ENCODE measurements around the gene ISG20L2. TPM values are rescaled to one million over a fixed set of nuclear protein-coding genes. Genes with fewer than 3 reads are reported as not detected.

ISG20L2 gene
- total and polyA plus RNA-seq, 2 donors: 12.5 to 22.8 TPM

DNA sequence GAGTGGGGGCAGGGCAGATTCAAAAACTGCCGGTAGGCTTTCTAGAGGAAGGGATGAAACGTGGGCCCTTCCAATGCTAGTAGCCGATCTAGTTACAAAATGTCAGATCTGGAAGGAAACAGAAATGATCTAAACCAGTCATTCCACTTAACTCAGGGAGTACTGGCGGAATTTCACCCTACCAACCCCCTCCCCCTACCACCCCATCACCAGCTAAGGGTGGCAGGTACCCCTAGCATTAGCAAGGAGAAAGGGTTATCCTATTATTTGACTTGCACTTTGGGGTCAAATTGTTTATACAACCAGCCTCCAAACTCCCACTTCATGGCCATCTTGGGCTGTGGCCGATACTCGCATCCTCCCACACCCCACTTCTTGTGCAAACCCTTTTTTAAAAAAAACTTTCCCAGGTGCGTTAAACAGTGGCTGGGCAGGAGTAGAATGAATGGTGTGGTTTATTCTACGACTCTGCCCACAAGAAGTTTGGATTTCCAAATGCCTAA, 13.0 kb upstream of the ISG20L2 start:
- no peaks in the 10 kb centered on the region for H3K36me3 ChIP-seq (ENCODE audit: insufficient read depth)

DNA sequence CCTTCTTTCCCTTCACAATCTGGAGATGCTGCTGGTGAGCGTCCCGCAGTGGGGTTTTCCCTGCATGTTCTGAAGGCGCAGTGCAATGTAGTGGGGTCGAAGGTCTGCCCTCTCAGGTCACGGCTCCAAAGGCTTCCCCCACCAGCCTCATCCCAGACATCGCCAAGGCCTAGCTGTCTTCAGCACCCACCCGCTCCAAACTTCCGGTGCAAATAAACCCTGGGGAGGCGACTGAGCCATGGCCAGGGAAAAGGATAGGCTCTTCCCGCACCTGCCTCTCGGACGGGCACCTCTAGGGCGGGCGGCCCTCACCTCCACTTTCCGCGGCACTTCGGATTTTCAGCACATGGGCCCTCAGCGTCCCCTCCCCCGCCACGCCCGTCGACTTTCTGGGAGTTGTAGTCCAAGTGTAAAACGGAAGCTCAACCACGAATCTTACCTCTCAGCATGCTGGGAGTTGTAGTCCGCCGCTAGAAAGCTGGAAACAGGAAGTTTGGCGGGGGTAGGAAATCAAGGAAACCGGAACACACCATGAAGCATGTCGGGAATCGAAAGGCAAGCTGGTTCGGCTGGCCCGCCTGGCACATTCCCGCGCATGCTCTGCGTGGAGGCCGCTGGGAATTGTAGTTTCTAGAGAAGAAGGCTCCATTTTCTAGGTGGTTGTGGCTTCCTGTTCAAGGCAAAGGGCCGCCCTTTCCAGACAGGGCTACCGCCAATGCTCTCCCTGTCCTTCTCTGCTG, 12.3 kb upstream of the ISG20L2 start, which contains the start of gene MRPL24:
TSS of gene MRPL24 (minus strand) at position 348 of the 740 bp plus-strand sequence. CDS start 2,384 bp downstream, outside the sequence.
- Histone ChIP-seq H3K4me3 (ENCODE audit: low read depth, low read length) (peak within 1 kb of the TSS; percentile 58), H3K4me1 (ENCODE audit: insufficient read depth) (no peaks in the 10 kb centered on the region), H3K27ac (ENCODE audit: low read depth) (peak within 1 kb of the TSS; percentile 46), H3K36me3 (ENCODE audit: insufficient read depth) (no peaks in the 10 kb centered on the region)
- under 1% methylated on average over 38 of the region's 38 CpGs for WGBS
- DNase-seq (ENCODE audit: extremely low spot score): peak; percentile 99

More for the DNA sequence above, 13.0 kb upstream of the ISG20L2 start:
- Histone ChIP-seq H3K4me1 (ENCODE audit: insufficient read depth) (no peaks in the 10 kb centered on the region), H3K4me3 (ENCODE audit: low read depth, low read length) (peak overlapping the region; percentile 13), H3K27ac (ENCODE audit: low read depth) (peak overlapping the region; percentile 46)
- WGBS: 53% methylated on average over 8 of the region's 8 CpGs
- DNase-seq (ENCODE audit: extremely low spot score): no peak

DNA sequence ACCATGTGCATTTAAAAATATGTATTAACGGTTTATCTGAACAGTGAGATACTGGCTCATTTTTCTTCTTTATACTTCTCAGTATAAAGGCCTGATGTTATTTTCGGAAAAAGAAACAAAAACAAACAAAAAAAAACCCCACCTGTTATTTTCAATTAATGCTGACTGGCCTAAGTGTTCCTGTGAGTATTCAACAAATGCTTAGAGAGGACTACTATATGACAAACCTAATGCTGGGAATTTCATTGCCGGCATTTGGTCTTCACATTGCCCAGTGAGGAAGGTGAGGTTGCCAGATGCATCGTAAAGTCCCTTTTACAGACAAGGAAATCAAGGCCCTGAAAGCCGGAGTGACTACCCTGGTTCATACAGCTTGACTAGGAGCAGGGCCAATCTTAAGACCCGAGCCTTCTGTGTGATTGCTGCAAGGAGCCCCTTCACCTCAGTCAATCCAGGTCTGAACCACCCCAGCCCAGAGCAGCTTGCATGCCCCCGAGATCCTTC, 11.7 kb upstream of the ISG20L2 start:
- WGBS: 20% methylated on average over 7 of the region's 7 CpGs
- Histone ChIP-seq H3K27ac (ENCODE audit: low read depth) (no peak overlapping the region), H3K4me1 (ENCODE audit: insufficient read depth) (no peaks in the 10 kb centered on the region), H3K36me3 (ENCODE audit: insufficient read depth) (no peaks in the 10 kb centered on the region), H3K4me3 (ENCODE audit: low read depth, low read length) (peak overlapping the region; percentile 58)
- DNase-seq (ENCODE audit: extremely low spot score): no peak

DNA sequence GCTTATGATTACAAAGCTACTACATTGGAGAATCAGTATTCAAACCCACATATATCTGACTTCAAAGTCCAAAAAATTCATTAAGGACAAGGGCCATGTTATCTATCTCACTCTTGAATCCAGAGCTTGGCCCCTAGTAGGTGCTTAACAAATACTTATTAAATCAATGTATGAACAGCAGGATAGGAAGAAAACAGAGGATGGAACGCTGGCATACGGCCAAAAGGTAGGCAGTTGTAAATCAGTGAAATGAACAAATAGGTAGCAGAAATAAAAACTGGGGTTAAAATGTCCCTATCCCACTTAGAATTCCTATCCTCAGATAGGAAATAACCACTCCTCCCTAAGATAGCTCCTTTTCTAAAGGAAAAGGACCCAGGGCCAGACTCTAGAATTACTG, 10.3 kb upstream of the ISG20L2 start:
- no peaks in the 10 kb centered on the region for H3K36me3 ChIP-seq (ENCODE audit: insufficient read depth)

DNA sequence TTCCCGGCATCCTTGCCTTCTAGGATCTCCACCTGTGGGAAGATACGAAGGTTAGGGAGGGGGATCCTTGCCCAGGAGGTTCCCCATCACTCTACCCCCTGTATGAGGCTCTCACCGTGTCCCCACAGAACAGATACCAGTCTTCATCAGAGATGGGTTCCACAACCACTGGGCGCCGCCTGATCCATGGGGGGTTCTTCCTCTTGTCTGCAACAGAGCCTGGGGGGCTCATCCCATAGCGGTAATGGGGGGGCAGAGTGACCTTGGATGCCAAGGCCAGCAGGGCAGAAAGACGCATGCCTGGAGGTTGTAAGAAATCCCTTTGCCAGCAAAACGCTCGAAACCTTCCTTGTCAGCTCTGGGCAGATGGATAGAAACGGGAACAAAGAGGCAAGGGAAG, 9.8 kb upstream of the ISG20L2 start:
- DNase-seq (ENCODE audit: extremely low spot score): no peak
- no peaks in the 10 kb centered on the region for H3K36me3 ChIP-seq (ENCODE audit: insufficient read depth)

More for the DNA sequence above, 10.3 kb upstream of the ISG20L2 start:
- H3K4me3 ChIP-seq (ENCODE audit: low read depth, low read length): no peak overlapping the region
- H3K27ac ChIP-seq (ENCODE audit: low read depth): no peak overlapping the region
- 86% methylated on average over 2 of the region's 2 CpGs for WGBS
- DNase-seq (ENCODE audit: extremely low spot score): no peak
- no peaks in the 10 kb centered on the region for H3K4me1 ChIP-seq (ENCODE audit: insufficient read depth)

DNA sequence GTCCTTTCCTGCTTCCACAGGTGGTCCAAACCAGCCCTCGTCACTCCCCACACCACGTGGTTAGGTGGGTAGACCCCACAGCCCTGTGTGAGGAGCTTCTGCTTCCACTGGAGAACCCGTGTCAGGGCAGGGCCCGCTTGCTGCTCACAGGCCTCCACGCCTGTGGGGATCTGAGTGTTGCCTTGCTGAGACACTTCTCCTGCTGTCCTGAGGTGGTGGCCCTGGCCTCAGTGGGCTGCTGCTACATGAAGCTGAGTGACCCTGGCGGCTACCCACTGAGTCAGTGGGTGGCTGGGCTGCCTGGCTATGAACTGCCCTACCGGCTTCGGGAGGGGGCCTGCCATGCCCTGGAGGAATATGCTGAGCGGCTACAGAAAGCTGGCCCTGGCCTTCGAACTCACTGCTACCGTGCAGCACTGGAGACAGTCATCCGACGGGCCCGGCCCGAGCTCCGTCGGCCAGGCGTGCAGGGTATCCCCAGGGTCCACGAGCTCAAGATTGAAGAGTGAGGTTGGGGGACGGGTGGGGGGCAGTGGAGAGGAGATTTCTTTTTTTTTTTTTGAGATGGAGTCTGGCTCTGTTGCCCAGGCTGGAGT, 5.5 kb upstream of the ISG20L2 start:
- Histone ChIP-seq H3K4me3 (ENCODE audit: low read depth, low read length) (no peak overlapping the region), H3K27ac (ENCODE audit: low read depth) (no peak overlapping the region), H3K36me3 (ENCODE audit: insufficient read depth) (no peaks in the 10 kb centered on the region), H3K4me1 (ENCODE audit: insufficient read depth) (no peaks in the 10 kb centered on the region)
- DNase-seq (ENCODE audit: extremely low spot score): no peak
- WGBS: 93% methylated on average over 20 of the region's 20 CpGs

More for the DNA sequence above, 9.8 kb upstream of the ISG20L2 start:
- Histone ChIP-seq H3K27ac (ENCODE audit: low read depth) (no peak overlapping the region), H3K4me1 (ENCODE audit: insufficient read depth) (no peaks in the 10 kb centered on the region), H3K4me3 (ENCODE audit: low read depth, low read length) (no peak overlapping the region)
- 89% methylated on average over 10 of the region's 10 CpGs for WGBS

DNA sequence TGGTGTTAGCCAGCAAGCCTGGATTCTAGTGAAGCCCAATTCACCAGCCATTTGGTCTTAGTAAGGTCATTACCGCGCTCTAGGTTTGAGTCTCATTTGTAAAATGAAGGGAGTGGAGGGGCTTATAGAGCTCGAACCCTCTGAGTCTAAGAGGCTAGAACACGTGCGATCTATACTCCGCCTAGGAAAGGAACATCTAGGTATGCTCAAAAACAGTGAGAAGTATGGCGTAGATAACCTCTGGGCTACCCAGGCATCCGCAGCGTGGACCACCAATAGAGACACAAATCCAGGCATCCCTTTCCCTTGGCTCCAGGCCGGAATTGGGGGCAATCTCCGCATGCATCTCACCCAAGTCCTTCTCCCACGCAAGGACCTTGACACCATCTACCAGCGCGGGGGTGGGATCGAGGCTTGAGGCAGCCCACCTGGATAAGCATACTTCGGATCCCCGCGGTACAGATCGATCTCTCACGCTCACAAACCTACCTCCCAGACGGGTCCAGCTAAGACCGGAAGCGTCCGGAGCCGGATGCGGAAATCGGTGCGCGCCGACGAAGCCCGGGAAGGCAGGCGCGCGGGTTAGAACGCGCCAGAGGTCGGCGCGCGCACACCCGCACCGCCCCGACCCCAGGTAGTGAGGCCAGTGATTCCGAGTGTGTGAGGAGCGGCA, 504 bp downstream of the ISG20L2 start, which contains the start of gene METTL25B:
TSS of gene METTL25B (plus strand) at position 544 of the 673 bp plus-strand sequence. CDS start 636 bp downstream, outside the sequence.
- Histone ChIP-seq H3K4me1 (ENCODE audit: insufficient read depth) (peaks cover 4% of the 10 kb centered on the region), H3K36me3 (ENCODE audit: insufficient read depth) (peaks cover 2% of the 10 kb centered on the region), H3K4me3 (ENCODE audit: low read depth, low read length) (peak within 1 kb of the TSS; percentile 59), H3K27ac (ENCODE audit: low read depth) (peak within 1 kb of the TSS; percentile 94)
- no peak for DNase-seq (ENCODE audit: extremely low spot score)
- WGBS: under 1% methylated on average over 46 of the region's 46 CpGs

DNA sequence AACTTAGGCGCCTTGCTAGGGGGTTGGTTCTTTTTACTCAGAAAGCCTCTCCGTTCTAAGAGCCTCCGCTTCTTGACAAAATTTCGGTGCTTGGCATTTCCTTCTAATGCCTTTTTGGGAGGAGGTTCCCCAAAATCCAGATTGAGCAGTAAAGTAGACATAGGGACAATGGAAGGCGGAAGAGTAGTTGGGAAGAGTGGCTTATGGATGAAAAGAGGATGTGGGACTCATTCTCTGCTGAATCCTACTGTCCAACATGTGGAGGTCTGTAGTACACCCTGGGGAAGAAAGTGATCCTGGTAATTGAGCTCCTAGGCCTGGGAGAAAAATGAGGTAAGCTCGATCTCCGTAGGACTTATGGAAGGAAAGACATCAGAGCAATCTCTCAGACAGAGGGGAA, 1.1 kb downstream of the ISG20L2 start:
- no peak overlapping the region for H3K27ac ChIP-seq (ENCODE audit: low read depth)
- WGBS: 54% methylated on average over 7 of the region's 7 CpGs
- peaks cover 4% of the 10 kb centered on the region for H3K4me1 ChIP-seq (ENCODE audit: insufficient read depth)
- no peak for DNase-seq (ENCODE audit: extremely low spot score)
- peak overlapping the region; percentile 59 for H3K4me3 ChIP-seq (ENCODE audit: low read depth, low read length)
- H3K36me3 ChIP-seq (ENCODE audit: insufficient read depth): peaks cover 2% of the 10 kb centered on the region

DNA sequence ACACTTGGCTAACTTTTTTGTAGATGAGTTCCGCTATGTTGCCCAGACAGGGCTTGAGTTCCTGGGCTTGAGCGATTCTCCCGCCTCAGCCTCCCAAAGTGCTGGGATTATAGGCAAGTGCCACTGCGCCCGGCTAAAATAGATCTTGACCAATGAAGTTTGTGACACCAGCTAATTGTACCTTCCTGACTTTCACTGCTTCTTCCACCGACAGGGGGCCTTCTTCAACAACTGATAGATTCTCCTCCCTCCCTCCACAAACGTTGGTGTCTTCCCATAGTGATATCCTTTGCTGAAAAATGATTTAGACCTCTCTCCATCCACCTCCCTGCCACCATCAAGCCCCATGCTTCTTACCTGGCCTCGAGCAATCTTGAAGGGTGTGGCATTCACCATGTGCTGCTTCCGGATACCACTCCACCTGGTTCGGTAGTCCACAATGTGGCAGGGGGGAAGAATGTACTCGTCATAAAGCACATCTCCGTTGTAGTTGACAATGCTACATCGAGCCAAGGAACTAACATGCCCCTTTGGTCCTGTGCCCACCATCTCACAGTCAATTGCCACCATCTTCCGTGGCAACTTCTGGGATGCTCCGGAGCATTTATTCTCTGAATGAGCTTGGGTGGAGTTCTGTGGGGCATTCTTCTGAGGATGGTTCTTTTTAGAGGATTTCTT, 1.9 kb downstream of the ISG20L2 start:
- DNase-seq (ENCODE audit: extremely low spot score): no peak
- Histone ChIP-seq H3K36me3 (ENCODE audit: insufficient read depth) (peaks cover 2% of the 10 kb centered on the region), H3K27ac (ENCODE audit: low read depth) (no peak overlapping the region), H3K4me3 (ENCODE audit: low read depth, low read length) (no peak overlapping the region), H3K4me1 (ENCODE audit: insufficient read depth) (peaks cover 4% of the 10 kb centered on the region)
- 50% methylated on average over 15 of the region's 15 CpGs for WGBS

DNA sequence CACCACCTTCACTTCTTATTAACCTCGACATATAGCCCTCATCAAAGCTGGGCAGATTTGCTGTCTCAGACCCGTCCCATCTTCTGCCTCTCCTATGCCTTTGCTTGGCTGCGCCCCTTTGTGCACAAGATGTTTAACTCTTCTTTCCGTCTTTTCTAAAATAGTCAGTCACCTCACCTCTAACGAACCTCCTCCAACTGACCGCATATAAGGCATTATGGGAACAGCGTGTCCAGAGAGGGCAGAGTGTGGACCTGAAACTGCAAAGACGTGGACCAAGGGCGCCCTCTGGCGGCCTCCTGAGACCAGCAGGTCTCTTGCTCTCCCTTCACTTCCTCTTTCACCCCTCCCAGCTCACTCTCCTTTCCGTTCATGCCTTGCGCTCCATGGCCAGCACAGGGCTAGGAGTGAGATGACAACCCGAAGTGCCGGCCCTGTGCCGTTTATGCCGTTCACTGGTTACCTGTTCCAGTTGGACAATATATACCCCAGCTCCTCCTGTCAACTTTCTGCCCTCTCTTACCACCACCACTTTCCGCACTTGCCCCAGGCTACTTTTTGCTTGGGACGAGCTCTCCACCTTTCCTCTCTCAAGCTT, 2.8 kb downstream of the ISG20L2 start:
- WGBS: 11% methylated on average over 18 of the region's 18 CpGs
- DNase-seq (ENCODE audit: extremely low spot score): no peak
- H3K27ac ChIP-seq (ENCODE audit: low read depth): no peak overlapping the region

DNA sequence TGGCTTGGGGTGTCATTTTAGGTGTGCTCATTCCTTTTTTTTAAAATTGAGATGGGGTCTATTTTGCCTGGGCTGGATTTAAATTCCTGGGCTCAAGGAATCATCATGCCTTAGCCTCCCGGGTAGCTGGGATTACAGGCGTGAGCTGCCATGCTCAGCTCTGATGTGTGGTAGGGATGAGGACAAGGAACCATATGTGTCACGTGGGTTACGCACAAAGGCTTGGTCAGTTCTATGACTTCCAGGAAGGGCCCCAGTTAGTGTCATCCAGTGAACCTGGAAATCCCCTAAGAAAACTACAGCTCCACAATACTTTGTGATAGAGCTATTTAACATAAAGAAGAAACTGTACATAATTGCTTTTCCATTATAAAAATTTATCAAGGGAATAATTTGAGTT, 7.0 kb downstream of the ISG20L2 start:
- Histone ChIP-seq H3K36me3 (ENCODE audit: insufficient read depth) (peaks cover 2% of the 10 kb centered on the region), H3K4me1 (ENCODE audit: insufficient read depth) (no peaks in the 10 kb centered on the region), H3K4me3 (ENCODE audit: low read depth, low read length) (no peak overlapping the region), H3K27ac (ENCODE audit: low read depth) (no peak overlapping the region)
- DNase-seq (ENCODE audit: extremely low spot score): no peak
- 84% methylated on average over 4 of the region's 4 CpGs for WGBS

More for the DNA sequence above, 2.8 kb downstream of the ISG20L2 start:
- Histone ChIP-seq H3K4me1 (ENCODE audit: insufficient read depth) (peaks cover 4% of the 10 kb centered on the region), H3K36me3 (ENCODE audit: insufficient read depth) (peaks cover 2% of the 10 kb centered on the region), H3K4me3 (ENCODE audit: low read depth, low read length) (peak overlapping the region; percentile 5)

DNA sequence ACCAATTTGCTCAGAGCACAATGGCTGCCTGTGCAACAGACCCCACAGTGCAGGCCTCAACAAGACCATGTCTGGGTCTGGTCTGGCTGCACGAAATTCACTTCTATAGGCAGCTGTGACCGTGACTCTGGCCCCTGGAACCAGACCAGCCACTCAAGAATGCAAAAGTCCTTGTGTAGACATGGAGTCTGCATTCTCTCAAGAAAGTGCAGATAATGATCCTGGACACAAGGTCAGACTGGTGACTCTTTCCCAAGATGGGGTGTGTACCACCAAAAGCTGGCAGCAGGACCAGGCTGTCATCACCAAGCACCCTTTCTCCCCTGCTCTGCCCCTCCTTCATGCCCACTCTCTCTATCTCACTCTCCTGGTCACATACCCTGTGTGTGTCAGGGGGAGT, 7.4 kb downstream of the ISG20L2 start:
- 68% methylated on average over 2 of the region's 2 CpGs for WGBS
- no peak overlapping the region for H3K4me3 ChIP-seq (ENCODE audit: low read depth, low read length)
- no peak overlapping the region for H3K27ac ChIP-seq (ENCODE audit: low read depth)
- no peaks in the 10 kb centered on the region for H3K4me1 ChIP-seq (ENCODE audit: insufficient read depth)
- no peak for DNase-seq (ENCODE audit: extremely low spot score)
- H3K36me3 ChIP-seq (ENCODE audit: insufficient read depth): peaks cover 2% of the 10 kb centered on the region

DNA sequence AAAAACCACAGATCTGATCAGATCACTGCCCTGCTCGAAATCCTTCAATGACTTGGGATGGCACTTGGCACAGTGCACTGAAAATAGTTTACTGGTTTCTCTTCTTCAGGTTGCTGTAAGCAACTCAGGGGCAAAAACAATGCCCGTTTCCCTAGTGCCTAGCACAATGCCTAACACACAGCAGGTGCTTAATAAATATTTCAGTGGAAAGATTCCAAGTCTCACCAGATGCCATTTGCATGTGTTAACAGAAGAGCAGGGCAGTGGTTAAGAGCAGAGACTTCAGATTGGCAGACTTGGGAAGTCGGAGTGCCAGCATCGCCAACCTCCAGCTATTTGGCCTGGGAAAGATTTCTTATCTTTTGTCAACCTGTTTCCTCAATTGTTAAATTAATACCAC, 11.2 kb downstream of the ISG20L2 start:
- Histone ChIP-seq H3K36me3 (ENCODE audit: insufficient read depth) (no peaks in the 10 kb centered on the region), H3K4me3 (ENCODE audit: low read depth, low read length) (no peak overlapping the region), H3K4me1 (ENCODE audit: insufficient read depth) (no peaks in the 10 kb centered on the region), H3K27ac (ENCODE audit: low read depth) (no peak overlapping the region)
- WGBS: 89% methylated on average over 4 of the region's 4 CpGs
- no peak for DNase-seq (ENCODE audit: extremely low spot score)

Data from urinary bladder (tissue), 4 donors.